Ishikawa (cell line): Measurements from ENCODE around the gene MECP2.

Experiments
- CEBPB ChIP-seq: IDR thresholded peaks from 2 replicates; pipeline ENCODE4 v1.6.1; 2012
- CREB1 ChIP-seq: IDR thresholded peaks from 2 replicates; pipeline ENCODE4 v1.6.1; 2012; ENCODE audit warnings: low read depth
- EGR1 ChIP-seq: IDR thresholded peaks from 2 replicates; pipeline ENCODE4 v1.6.1; 2012
- EP300 ChIP-seq: IDR thresholded peaks from 2 replicates; pipeline ENCODE4 v1.6.1; 2012; ENCODE audit warnings: borderline replicate concordance
- FOXM1 ChIP-seq: IDR thresholded peaks from 2 replicates; pipeline ENCODE4 v1.6.1; 2012; ENCODE audit warnings: low read depth, borderline replicate concordance
- MAX ChIP-seq: IDR thresholded peaks from 2 replicates; pipeline ENCODE4 v1.6.1; 2012
- NFIC ChIP-seq: IDR thresholded peaks from 2 replicates; pipeline ENCODE4 v1.6.1; 2012
- RAD21 ChIP-seq: IDR thresholded peaks from 2 replicates; pipeline ENCODE4 v1.6.1; 2012; ENCODE audit warnings: low read depth
- REST ChIP-seq: IDR thresholded peaks from 2 replicates; pipeline ENCODE4 v1.6.1; 2012; ENCODE audit warnings: low read depth, mild to moderate bottlenecking
- TAF1 ChIP-seq: IDR thresholded peaks from 2 replicates; pipeline ENCODE4 v1.6.1; 2012; ENCODE audit warnings: low read depth, mild to moderate bottlenecking
- TCF12 ChIP-seq: IDR thresholded peaks from 2 replicates; pipeline ENCODE4 v1.6.1; 2012; ENCODE audit warnings: low read depth
- TEAD4 ChIP-seq: IDR thresholded peaks from 2 replicates; pipeline ENCODE4 v1.6.1; 2012
- USF1 ChIP-seq: IDR thresholded peaks from 2 replicates; pipeline ENCODE4 v1.6.1; 2012
- YY1 ChIP-seq: IDR thresholded peaks from 2 replicates; pipeline ENCODE4 v1.6.1; 2012; ENCODE audit warnings: low read depth
- ZBTB7A ChIP-seq: IDR thresholded peaks from 2 replicates; pipeline ENCODE4 v1.6.1; 2012; ENCODE audit warnings: low read depth

The MECP2 gene

GRCh38 chrX:154025230-154025629, 72.3 kb downstream of the MECP2 start:
- TF ChIP-seq TAF1: no peak
- TF ChIP-seq EGR1: no peak
- TF ChIP-seq ZBTB7A: no peak
- no peak for TF ChIP-seq MAX
- TF ChIP-seq EP300: no peak
- no peak for TF ChIP-seq TEAD4
- no peak for TF ChIP-seq RAD21
- no peak for TF ChIP-seq NFIC
- no peak for TF ChIP-seq YY1
- TF ChIP-seq REST: no peak
- no peak for TF ChIP-seq CEBPB

- TF ChIP-seq CREB1 (no peak), NFIC (no peak), TAF1 (no peak), EP300 (no peak), FOXM1 (no peak), ZBTB7A (no peak), EGR1 (no peak), MAX (no peak), USF1 (no peak), TEAD4 (no peak), TCF12 (no peak), CEBPB (no peak), REST (no peak), YY1 (no peak)
Observed at GRCh38 chrX:154024271-154024670, 73.2 kb downstream of the MECP2 start.

GRCh38 chrX:154023276-154024000, 74.1 kb downstream of the MECP2 start:
- no peak for TF ChIP-seq EGR1
- TF ChIP-seq CREB1: no peak
- TF ChIP-seq ZBTB7A: no peak
- no peak for TF ChIP-seq REST
- TF ChIP-seq FOXM1: no peak
- TF ChIP-seq EP300: no peak
- TF ChIP-seq USF1: no peak
- no peak for TF ChIP-seq TEAD4

- no peak for TF ChIP-seq MAX
- no peak for TF ChIP-seq NFIC
- TF ChIP-seq ZBTB7A: no peak
- no peak for TF ChIP-seq EP300
- no peak for TF ChIP-seq TEAD4
- TF ChIP-seq TCF12: no peak
- no peak for TF ChIP-seq EGR1
- no peak for TF ChIP-seq REST
- no peak for TF ChIP-seq CEBPB
- no peak for TF ChIP-seq FOXM1
- TF ChIP-seq RAD21: no peak
- no peak for TF ChIP-seq TAF1
- no peak for TF ChIP-seq YY1
- no peak for TF ChIP-seq CREB1
- no peak for TF ChIP-seq USF1
Observed at GRCh38 chrX:154022108-154022507, 75.4 kb downstream of the MECP2 start.
